GM11168 (cell line): ENCODE measurements around the gene NUMBL.
"Not testable (repeated sequence)": the region's sequence is repeated elsewhere in the genome, so short reads cannot be mapped to it uniquely, and the experiment has no call there.

Source experiments
- in situ Hi-C: fragments of 300-500 bp; cut with MboI; formaldehyde crosslinking; loops from one replicate; pipeline ENCODE4 v1.12.0; 2022; ENCODE audit warnings: low sequenced_read_pairs; ENCODE audit not compliant: unreplicated experiment

NUMBL gene

DNA sequence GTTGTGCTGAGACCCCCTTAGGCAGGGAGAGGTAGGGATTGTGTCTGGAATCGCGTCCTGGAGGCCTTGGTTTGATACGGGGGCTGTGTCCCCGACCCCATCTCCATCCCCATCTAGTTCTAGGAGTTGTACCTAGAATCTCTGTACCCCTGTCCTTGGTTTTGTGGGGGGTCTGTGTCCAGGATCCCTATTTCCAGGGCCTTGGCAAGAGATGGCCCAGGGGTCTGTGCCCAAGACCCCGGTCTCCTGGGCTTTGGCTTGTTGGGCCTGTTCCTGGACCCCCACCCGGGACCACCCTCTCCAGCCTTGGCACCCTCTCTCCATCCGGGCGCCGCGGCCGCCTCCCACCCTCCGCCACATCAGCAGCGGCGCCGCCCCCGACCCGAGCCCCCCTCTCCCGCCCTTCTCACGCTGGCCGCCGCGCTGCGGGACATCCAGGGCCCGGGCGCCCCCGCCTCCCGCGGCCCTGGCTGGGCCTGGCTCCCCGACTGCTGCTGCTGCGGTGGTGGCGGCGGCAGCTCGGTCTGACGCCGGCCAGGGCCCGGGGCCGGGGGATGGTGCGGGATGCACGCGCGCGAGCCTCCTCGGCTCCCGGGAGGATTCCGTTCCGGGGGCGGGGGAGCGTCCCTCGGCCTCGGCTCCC is at the start of gene NUMBL:
Gene NUMBL (minus strand): TSS at position 602 of the 643 bp plus-strand sequence. CDS start 168 bp downstream, at position 434.
- in situ Hi-C loops: no loop called here

DNA sequence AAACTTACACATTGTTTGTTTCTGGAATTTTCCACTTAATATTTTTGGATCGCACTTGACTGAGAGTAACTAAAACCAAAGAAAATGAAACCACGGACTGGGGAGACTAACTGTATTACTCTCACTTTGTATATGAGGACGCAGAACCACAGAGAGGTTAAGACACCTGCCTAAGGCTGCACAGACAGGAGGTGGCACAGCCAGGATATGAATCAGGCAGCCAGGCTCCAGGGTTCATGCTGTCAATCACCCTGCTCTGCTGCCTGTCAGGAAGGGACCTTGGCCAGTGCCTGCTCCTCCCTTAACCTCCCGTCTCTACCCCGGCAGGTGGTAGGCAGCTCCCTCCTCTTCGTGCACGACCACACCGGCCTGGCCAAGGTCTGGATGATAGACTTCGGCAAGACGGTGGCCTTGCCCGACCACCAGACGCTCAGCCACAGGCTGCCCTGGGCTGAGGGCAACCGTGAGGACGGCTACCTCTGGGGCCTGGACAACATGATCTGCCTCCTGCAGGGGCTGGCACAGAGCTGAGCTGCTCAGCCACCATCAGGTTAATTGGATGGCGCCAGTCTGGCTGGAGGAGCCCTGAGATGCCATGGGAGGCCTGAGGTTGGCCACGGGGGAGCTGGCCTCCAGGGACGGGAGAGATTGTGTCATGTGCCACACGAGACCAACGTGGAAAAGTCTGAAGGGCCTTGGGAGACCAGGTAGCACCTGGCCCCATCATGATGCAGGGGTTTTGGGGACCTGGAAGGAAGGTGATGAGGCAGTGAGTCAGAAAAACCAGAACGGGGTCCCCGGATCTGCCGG is 48.8 kb upstream of the NUMBL start:
- in situ Hi-C loops: no loop called here

DNA sequence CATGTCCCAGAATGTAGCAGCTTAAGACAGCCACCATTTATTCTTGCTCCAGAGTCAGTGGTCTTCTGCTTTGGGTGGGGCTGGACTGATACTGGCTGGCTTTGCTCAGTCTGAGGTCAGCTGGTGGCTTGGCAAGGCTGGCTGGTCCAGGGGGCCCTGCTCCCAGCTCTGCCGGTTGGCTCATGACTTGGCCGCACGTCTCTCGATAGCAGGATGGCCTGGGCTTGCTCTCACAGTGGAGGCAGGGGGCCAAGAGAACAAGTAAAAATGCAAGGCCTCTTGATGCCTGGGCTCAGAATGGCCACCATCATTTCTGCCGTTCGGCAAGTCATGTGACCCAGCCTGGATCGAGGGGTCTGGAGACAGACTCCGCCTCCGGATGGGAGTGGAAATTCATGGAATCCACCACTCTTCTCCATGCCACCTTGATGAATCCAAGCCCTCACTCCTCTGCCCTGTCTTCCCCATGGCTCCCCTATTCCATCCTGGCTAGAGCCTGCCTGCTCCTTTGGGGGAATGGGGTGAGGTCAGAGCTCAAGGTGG is 46.7 kb upstream of the NUMBL start:
- in situ Hi-C loops: no loop called here

DNA sequence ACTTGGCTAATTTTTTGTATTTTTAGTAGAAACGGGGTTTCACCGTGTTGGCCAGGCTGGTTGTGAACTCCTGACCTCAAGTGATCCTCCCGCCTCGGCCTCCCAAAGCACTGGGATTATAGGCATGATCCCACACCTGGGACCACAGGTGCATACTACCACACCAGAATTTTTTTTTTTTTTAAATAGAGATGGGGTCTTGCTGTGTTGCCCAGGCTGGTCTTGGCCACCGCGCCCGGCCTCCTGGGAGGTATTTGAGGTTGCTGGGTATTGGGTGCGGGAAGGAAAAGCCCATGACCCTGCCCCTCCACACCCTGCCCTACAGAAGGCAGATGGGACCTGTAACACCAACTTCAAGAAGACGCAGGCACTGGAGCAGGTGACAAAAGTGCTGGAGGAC is 46.2 kb upstream of the NUMBL start:
- in situ Hi-C loops: no loop called here

DNA sequence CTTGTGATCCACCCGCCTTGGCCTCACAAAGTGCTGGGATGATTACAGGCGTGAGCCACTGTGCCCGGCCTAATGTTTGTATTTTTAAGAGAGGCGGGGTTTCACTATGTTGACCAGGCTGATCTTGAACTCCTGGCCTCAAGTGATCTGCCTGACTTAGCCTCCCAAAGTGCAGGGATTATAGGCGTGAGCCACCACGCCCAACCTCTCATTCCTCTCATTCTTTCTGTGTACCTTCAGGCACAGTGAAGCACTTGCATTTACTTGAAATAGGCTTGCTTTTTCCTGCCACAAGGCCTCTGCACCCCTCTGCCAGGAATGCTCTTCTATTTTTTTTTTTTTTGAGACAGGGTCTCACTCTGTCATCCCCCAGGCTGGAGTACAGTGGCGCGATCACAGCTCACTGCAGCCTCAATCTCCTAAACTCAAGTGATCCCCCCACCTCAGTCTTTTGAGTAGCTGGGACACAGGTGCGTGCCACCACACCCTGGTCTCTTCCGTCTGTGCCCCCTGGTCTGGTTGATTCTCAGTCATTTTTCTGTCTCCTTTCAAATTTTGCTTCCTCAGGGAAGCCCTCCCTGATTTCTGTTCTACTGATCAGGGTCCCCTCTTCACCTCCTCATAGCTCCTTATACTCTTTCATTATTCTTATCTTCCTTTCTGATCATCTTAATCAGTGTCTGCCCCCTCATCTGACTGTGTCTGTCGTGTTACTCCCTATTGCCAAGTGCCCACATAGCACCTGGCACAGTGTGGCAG is 44.7 kb upstream of the NUMBL start:
- in situ Hi-C loops: no loop called here

DNA sequence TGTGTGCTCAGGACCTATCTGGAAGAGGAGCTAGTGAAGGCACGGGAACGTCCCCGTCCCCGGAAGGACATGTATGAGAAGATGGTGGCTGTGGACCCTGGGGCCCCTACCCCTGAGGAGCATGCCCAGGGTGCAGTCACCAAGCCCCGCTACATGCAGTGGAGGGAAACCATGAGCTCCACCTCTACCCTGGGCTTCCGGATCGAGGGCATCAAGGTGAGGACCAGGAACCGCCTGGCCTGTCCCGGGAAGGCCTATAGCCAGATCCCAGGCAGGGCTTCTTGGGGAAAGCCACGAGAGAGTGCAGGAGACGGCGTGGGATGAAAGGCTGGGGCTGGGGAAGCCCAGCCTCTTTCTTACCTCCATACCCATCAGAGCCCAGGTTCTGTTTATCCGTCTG is 42.7 kb upstream of the NUMBL start:
- in situ Hi-C loops: no loop called here

DNA sequence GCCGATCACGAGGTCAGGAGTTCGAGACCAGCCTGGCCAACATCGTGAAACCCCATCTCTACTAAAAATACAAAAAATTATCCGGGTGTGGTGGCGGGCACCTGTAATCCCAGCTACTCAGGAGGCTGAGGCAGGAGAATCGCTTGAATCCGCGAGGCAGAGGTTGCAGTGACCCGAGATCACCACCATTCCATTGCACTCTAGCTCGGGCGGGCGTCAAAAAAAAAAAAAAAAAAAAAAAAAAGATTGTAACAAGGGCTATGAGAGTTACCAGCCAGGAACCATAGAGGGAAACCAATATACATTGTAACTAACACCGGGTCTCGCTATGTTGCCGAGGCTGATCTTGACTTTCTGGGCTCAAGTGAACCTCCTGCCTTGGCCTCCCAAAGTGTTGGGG is 41.9 kb upstream of the NUMBL start:
- in situ Hi-C loops: not testable (repeated sequence)

DNA sequence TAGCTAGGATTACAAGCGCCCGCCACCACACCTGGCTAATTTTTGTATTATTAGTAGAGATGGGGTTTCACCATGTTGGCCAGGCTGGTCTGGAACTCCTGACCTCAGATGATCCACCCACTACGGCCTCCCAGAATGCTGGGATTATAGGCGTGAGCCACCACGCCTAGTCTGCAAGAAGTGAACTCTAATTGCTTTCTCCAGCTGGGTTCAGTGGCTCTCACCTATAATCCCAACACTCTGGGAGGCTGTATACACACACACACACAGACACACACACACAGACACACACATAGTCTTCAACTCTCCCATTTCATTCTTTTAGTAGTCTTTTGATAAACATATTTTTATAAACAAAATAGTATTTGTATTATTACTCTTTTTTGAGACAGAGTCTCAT is 39.6 kb upstream of the NUMBL start:
- in situ Hi-C loops: not testable (repeated sequence)

DNA sequence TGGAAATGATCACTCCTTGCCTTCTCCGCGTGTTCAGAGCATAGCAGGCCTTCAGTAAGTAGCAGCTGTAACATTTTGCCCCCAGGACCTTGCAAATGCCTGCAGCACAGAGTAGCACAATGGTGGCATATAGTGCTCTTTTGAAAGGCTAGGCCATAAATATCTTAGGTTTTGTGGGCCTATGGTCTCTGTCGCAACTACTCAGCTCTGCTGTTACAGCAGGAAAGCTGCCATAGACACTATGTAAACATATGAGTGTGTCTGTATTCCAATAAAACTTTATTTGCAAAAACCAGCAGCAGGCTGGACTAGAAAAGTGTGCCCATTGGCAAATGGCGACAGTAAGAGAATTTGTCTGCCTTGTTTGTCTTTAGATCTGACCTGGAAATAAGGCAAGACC is 35.8 kb upstream of the NUMBL start:
- in situ Hi-C loops: no loop called here

DNA sequence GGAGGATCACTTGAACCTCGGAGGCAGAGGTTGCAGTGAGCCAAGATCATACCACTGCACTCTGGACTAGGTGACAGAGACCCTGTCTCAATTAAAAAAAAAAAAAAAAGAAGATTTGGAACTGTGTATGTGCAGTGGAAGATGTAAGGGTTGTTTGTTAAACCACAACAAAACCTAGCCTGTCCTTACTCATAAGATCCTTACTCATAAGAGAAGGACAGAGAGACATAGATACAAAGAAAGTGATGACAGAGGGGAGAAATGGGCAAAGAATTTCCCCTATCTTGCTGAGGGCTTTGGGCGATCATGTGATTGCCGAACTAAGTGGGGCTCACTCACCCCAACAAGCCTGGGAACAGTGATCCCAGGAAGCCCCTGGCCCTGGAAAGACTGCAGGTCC is 34.4 kb upstream of the NUMBL start:
- in situ Hi-C loops: no loop called here

DNA sequence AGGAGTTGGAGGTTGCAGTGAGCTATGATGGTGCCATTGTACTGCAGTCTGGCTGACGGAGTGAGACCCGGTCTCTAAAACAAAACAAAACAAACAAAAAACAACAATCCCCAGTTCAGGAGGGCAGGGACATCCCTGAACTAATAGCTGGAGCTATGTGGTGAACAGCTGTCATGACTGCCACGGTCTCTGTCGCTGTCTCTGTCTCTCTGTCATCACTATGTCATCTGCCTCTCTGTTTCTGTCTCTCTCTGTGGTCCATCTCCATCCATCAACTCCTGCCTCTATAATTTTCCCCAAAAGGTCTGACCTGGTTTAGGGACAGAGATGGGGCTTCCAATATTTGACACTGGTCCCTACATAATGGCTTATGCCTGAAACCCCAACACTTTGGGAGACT is 33.9 kb upstream of the NUMBL start:
- in situ Hi-C loops: no loop called here

DNA sequence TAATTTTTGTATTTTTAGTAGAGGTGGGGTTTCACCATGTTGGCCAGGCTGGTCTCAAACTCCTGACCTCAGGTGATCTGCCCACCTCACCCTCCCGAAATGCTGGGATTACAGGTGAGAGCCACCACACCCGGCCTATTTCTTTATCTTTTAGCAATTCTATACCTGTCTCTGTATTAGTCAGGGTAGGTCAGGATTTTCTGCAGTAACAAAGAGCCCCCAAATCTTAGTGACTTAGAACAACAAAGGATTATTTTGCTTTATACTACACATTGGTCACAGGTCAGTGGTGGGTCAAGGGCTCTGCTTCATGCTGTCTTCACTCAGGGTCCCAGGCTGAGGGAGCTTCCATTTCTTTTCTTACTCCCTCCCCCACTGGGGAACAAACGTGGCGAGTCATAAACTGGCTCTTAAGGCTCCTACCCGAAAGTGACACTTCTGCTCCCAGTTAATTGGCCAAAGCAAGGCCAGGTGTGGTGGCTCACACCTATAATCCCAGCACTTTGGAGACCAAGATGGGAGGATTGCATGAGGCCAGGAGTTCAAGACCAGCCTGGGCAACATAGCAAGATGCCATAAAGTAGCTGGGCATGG is 33.3 kb upstream of the NUMBL start:
- in situ Hi-C loops: no loop called here

DNA sequence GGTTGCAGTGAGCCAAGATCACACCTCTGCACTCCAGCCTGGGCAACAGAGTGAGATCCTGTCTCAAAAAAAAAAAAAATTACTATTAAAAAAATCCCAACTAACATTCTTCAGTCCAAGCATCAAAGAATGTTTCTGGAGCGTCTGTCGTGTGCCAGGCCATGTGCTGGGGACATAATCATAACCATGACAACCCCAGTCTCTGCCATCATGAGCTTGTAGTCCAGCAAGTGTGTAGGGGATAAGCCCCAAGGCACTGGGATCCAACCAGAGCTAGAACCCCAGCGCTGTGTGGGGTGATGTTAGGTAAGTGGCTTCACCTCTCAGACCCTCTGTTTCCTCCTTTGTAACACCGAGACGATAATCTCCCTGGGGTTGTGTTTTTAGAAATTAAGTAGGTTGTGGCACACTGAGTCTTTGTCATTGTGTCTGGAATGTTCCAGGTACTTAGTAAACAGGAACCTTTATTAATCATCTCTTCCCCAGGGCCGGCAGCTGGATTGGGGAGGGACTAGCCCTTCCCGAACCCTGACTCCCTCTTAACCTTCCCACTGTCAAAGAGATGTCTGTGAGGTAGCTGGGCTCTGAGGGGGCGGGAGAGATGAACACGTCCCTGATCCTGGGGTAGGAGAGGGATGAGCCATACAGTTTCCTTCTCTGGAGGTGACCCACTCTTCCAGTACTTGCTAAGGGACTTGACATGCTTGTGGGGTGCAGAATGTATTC is 31.6 kb upstream of the NUMBL start:
- in situ Hi-C loops: no loop called here

DNA sequence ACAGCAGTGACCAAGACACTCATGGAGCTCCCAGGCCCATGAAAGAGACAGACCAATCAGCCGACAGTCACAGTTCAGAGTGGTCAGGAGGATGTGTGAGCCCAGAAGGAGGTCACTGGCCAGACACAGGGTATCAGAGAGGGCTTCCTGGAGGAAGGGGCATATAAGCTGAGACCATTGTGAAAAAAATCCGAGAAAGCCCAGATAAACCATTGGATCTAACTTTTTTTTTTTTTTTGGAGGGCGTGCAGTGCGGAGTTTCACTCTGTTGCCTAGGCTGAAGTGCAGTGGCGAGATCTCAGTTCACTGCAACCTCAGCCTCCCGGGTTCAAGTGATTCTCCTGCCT is 30.7 kb upstream of the NUMBL start:
- in situ Hi-C loops: no loop called here

DNA sequence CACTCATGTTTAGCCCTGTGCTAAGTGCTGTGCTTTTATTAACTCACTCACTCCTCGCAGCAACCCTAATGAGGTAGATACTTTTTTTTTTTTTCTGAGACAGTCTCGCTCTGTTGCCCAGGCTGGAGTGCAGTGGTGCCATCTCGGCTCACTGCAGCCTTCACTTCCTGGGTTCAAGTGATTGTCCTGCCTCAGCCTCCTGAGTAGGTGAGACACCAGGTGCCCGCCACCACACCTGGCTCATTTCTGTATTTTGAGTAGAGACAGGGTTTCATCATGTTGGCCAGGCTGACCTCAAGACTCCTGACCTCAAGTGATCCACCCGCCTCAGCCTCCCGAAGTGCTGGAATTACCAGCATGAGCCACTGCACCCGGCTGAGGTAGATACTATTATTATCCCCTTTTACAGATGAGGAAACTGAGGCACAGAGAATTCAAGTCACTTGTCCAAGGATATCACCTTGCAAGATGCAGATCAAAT is 29.0 kb upstream of the NUMBL start:
- in situ Hi-C loops: no loop called here

DNA sequence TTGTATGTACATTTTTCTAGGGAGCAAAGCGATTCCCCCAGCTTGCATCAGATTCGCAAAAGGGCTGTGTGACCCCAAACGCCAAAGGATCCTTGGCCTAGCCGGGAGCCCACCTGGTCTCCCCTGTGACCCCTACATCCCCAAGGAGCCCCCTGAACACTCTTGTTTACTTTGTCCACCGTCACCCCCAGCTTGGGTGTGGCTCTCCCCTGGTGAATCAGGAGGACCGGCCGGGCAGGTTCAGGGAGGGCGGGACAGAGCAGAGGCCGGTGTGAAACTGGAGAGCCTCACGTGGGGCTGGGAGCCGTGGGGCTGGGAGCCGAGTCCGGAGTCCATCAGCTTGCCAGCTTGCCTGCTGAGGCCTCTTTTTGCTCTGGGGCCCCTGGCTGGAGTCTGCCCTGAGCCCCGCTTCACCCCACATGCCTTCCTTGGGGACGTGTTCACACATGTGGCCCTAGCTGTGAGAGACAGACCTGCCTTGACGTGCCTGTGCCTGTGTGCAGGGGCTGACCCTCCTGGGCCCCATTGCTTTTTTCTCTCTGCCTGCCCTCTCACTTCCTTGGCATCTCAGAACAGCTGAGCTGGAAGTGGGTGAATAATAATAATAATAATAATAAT is 28.4 kb upstream of the NUMBL start:
- in situ Hi-C loops: no loop called here

DNA sequence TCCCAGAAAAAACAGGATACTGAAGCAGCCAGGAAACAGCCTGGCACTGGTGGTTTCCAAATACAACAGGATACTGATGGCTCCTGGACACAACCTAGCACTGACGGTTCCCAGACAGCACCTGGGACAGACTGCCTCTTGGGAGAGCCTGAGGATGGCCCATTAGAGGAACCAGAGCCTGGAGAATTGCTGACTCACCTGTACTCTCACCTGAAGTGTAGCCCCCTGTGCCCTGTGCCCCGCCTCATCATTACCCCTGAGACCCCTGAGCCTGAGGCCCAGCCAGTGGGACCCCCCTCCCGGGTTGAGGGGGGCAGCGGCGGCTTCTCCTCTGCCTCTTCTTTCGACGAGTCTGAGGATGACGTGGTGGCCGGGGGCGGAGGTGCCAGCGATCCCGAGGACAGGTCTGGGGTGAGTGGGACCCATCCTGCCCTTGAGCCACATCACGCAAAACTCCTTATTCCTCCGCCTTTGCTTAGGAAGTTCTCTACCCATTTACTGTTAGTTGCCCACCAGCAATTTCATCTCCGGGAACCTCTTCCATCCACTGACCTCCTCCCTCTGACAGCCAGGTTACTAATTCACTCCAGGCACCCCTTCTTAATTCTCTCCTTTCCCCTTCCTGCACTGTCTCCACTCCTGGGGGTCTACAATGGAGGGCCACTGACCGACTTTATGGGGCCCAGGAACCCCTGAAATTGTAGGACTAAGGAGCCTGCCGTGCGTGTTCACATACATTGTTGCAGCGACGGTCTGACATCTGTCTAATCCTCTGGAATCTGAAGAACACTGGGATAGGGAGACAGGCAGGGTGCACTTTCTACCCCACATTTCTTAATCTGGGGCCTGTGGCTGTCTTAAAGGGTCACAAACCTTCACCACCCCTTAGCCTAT is 27.7 kb upstream of the NUMBL start:
- in situ Hi-C loops: no loop called here

DNA sequence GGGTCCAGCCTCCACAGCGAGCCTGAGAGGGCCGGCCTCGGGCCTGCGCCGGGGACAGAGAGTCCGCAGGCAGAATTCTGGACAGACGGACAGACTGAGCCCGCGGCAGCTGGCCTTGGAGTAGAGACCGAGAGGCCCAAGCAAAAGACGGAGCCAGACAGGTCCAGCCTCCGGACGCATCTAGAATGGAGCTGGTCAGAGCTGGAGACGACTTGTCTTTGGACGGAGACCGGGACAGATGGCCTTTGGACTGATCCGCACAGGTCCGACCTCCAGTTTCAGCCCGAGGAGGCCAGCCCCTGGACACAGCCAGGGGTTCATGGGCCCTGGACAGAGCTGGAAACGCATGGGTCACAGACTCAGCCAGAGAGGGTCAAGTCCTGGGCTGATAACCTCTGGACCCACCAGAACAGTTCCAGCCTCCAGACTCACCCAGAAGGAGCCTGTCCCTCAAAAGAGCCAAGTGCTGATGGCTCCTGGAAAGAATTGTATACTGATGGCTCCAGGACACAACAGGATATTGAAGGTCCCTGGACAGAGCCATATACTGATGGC is 27.0 kb upstream of the NUMBL start:
- in situ Hi-C loops: no loop called here
